ENCODE results near the gene CD19. TPM values are rescaled to one million over a fixed set of nuclear protein-coding genes. Genes with fewer than 3 reads are reported as not detected.

Gene CD19
- total and polyA plus RNA-seq, 2 of the 8 experiments (the other 6 are each of a cell fraction or from before 2014, with no cell fraction given) = 0.57 to 0.65 TPM

DNA sequence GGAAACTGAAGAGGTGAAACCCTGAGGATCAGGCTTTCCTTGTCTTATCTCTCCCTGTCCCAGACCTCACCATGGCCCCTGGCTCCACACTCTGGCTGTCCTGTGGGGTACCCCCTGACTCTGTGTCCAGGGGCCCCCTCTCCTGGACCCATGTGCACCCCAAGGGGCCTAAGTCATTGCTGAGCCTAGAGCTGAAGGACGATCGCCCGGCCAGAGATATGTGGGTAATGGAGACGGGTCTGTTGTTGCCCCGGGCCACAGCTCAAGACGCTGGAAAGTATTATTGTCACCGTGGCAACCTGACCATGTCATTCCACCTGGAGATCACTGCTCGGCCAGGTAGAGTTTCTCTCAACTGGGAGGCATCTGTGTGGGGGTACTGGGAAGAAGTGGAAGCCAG is 1.4 kb downstream of the CD19 start:
- H3K27me3 ChIP-seq (replicated peaks in 1 of 4; ENCODE audit: control insufficient read depth in 3 of 4, extremely low read depth in 1 of 4, insufficient read depth in 3 of 4, low read length in 3 of 4) = no peaks in the 10 kb centered on the region
- no peak overlapping the region for H2BK5ac ChIP-seq (ENCODE audit: low read depth, low read length)
- H4K20me1 ChIP-seq (replicated peaks in 1 of 2; ENCODE audit: control insufficient read depth in 1 of 2, insufficient read depth in 2 of 2, low read length in 2 of 2) = no peaks in the 10 kb centered on the region
- H3K4ac ChIP-seq (replicated peaks; ENCODE audit: insufficient read length, low read depth, low read length) = no peak overlapping the region
- no peak for FAIRE-seq
- no peak overlapping the region for H3K23ac ChIP-seq (ENCODE audit: insufficient read length)
- H3K9ac ChIP-seq (replicated peaks in 1 of 4; ENCODE audit: extremely low read depth in 1 of 4, low read depth in 3 of 4, low read length in 3 of 4) = no peak overlapping the region
- no peak overlapping the region for H2BK12ac ChIP-seq (ENCODE audit: low read depth, low read length)
- no peak overlapping the region for H3K27ac ChIP-seq (ENCODE audit: low read depth, low read length)
- no peak overlapping the region for H3K56ac ChIP-seq (replicated peaks; ENCODE audit: insufficient read length, low read depth, low read length)
- no peak overlapping the region for H2BK120ac ChIP-seq (replicated peaks; ENCODE audit: low read depth, low read length)
- H3K14ac ChIP-seq (ENCODE audit: insufficient read length) = no peak overlapping the region
- no peak for DNase-seq (ENCODE audit: low read depth in 1 of 2, low spot score in 2 of 2)
- no peak overlapping the region; the same call in 1 of the 2 replicates for H4K8ac ChIP-seq (ENCODE audit: extremely low read depth, insufficient read depth, low read length)
- H3K9me3 ChIP-seq (ENCODE audit: insufficient read depth in 2 of 2, low read depth in 1 of 2, low read length in 1 of 2) = no peaks in the 10 kb centered on the region
- H4K5ac ChIP-seq (ENCODE audit: insufficient read length, low read depth, low read length) = no peak overlapping the region
- no peak overlapping the region for H2AK5ac ChIP-seq (ENCODE audit: low read depth, low read length)
- TF ChIP-seq SIX5 (IDR thresholded peaks at IDR 0.05; ENCODE audit: low read depth, low read length) (no peak), CTBP2 (IDR thresholded peaks at IDR 0.05; ENCODE audit: borderline replicate concordance, insufficient read depth, insufficient read length, low read length) (no peak), CREB1 (IDR thresholded peaks at IDR 0.05) (no peak), CBX8 (IDR thresholded peaks at IDR 0.05; ENCODE audit: borderline replicate concordance, low read depth, low read length) (no peak), SRF (IDR thresholded peaks at IDR 0.05; ENCODE audit: low read depth, low read length) (no peak), TAF1 (IDR thresholded peaks at IDR 0.05; ENCODE audit: low read depth, low read length) (no peak)
- H2AFZ ChIP-seq (ENCODE audit: low read length) = no peak overlapping the region
- no peaks in the 10 kb centered on the region for H3K36me3 ChIP-seq (ENCODE audit: control insufficient read depth in 2 of 4, insufficient read depth in 4 of 4, low read length in 3 of 4)
- no peak overlapping the region for H3K4me2 ChIP-seq (ENCODE audit: insufficient read depth in 1 of 2, low read depth in 2 of 2, low read length in 2 of 2)
- no peaks in the 10 kb centered on the region; a peak in 1 of 7 replicates for H3K4me1 ChIP-seq (replicated peaks in 1 of 4; ENCODE audit: control insufficient read depth in 3 of 4, insufficient read depth in 4 of 4, low read length in 3 of 4)
- WGBS, 2 experiments (ENCODE audit: extremely low coverage in 1 of 2, insufficient coverage in 1 of 2, insufficient read length in 1 of 2, insufficient replicate concordance in 2 of 2, low coverage in 1 of 2, low lambda C conversion rate in 2 of 2, missing lambda C conversion rate in 1 of 2) = 87% methylated on average over 8 of the region's 8 CpGs; no CpG with 5 or more reads in 1 of the 2 experiments
- no peak overlapping the region for H2BK15ac ChIP-seq (ENCODE audit: low read length)
- H3K79me2 ChIP-seq (ENCODE audit: control insufficient read depth in 1 of 2, insufficient read depth in 2 of 2, low read length in 2 of 2) = no peaks in the 10 kb centered on the region
- H3K4me3 ChIP-seq (ENCODE audit: extremely low read depth in 1 of 4, insufficient read depth in 2 of 4, low read depth in 3 of 4, low read length in 4 of 4) = no peak overlapping the region
- H3K23me2 ChIP-seq (ENCODE audit: low read depth, low read length) = peaks cover 2% of the 10 kb centered on the region; the same call in 1 of the 2 replicates
- no peaks in the 10 kb centered on the region for H3K79me1 ChIP-seq (ENCODE audit: low read depth, low read length)
- H3K18ac ChIP-seq (ENCODE audit: extremely low read depth, low read length) = no peak overlapping the region
- ChIA-PET CTCF (ENCODE audit: partially characterized antibody) (interaction anchor here (0.6 to 3.6 kb wide), 6 partner anchors 10 to 62 kb away, joined by 3 to 32 read pairs (median 4); no protein-coding TSS in a partner anchor), POLR2A (ENCODE audit: partially characterized antibody) (interaction anchor here (0.8 to 2.2 kb wide), 5 partner anchors 9 to 70 kb away, joined by 3 to 12 read pairs (median 4); partner anchors contain the start of genes NFATC2IP, RABEP2 and SPNS1)
- no peak overlapping the region for H4K91ac ChIP-seq (replicated peaks; ENCODE audit: insufficient read length, low read length)
- H2BK20ac ChIP-seq (ENCODE audit: low read length) = no peak overlapping the region

Measured in H1 (cell line).